ENCODE measurements around the gene ZP2. TPM values are rescaled to one million over a fixed set of nuclear protein-coding genes. Genes with fewer than 3 reads are reported as not detected.
"Not testable (repeated sequence)": the region's sequence is repeated elsewhere in the genome, so short reads cannot be mapped to it uniquely, and the experiment has no call there.

The ZP2 gene
- total RNA-seq, 2 experiments from 2014 or later: not detected

GRCh38 chr16:21158208-21159110, 52.9 kb downstream of the ZP2 start, which contains the start of gene LDAF1:
Gene LDAF1, plus strand, starts transcription at chr16:21158674. Its CDS starts 2,509 bp downstream, at chr16:21161183.
- Mint-ChIP-seq H3K27ac (peak within 1 kb of the TSS; percentile 64), H3K9me3 (no peaks in the 10 kb centered on the region)
- POLR2A ChIA-PET: interaction anchor here (0.7 kb wide), 2 partner anchors 28 to 63 kb away, joined by 3 read pairs; no protein-coding TSS in a partner anchor

DNA sequence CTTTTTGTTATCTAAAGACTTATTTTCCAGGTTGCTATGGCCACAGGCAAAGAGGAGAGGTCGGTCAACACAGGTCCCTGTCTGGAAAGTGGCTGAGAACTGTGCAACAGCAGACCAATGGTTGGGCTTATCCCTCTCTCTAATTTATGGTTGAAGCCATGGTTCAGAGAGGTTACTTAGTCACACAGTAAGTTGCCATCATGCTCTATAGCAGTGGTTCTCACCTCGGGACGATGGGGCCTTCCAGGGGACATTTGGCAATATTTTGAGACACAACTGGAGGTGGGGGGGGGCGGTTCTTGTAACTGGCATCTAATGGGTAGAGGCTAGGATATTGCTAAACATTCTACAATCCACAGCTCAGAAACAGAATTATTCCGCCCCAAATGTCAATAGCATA, 53.7 kb downstream of the ZP2 start:
- ATAC-seq: no peak

More at GRCh38 chr16:21158208-21159110, 52.9 kb downstream of the ZP2 start, which contains the start of gene LDAF1:
- intact Hi-C loops (cut with micrococcal nuclease): loop anchor here (10.0 kb wide), 1 partner anchor 146 kb away; no protein-coding TSS in a partner anchor
- TF ChIP-seq, protein P1, sequence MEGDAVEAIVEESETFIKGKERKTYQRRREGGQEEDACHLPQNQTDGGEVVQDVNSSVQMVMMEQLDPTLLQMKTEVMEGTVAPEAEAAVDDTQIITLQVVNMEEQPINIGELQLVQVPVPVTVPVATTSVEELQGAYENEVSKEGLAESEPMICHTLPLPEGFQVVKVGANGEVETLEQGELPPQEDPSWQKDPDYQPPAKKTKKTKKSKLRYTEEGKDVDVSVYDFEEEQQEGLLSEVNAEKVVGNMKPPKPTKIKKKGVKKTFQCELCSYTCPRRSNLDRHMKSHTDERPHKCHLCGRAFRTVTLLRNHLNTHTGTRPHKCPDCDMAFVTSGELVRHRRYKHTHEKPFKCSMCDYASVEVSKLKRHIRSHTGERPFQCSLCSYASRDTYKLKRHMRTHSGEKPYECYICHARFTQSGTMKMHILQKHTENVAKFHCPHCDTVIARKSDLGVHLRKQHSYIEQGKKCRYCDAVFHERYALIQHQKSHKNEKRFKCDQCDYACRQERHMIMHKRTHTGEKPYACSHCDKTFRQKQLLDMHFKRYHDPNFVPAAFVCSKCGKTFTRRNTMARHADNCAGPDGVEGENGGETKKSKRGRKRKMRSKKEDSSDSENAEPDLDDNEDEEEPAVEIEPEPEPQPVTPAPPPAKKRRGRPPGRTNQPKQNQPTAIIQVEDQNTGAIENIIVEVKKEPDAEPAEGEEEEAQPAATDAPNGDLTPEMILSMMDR (IDR thresholded peaks at IDR 0.05): no peak
- DNase-seq (peak; percentile 84), ATAC-seq (peak; percentile 99)
- peak within 1 kb of the TSS; percentile 76 for H3K4me3 Mint-ChIP-seq
- peaks cover 19% of the 10 kb centered on the region for H3K4me1 Mint-ChIP-seq (ENCODE audit: low read depth)
- peaks cover 3% of the 10 kb centered on the region for H3K36me3 Mint-ChIP-seq (ENCODE audit: low read depth)
- no peaks in the 10 kb centered on the region for H3K27me3 Mint-ChIP-seq
- CTCF ChIA-PET: interaction anchor here (0.7 to 1.7 kb wide), 8 partner anchors 10 to 1176 kb away, joined by 3 to 4 read pairs (median 3); no protein-coding TSS in a partner anchor

GRCh38 chr16:21156767-21157467, 54.5 kb downstream of the ZP2 start:
- CTCF ChIA-PET: interaction anchor here (1.0 to 1.7 kb wide), 5 partner anchors 9 to 121 kb away, joined by 3 to 4 read pairs (median 3); partner anchors contain the start of gene CRYM
- no peak overlapping the region for H3K4me3 Mint-ChIP-seq

More for the DNA sequence above, 53.7 kb downstream of the ZP2 start:
- no peaks in the 10 kb centered on the region for H3K9me3 Mint-ChIP-seq
- DNase-seq: peak; percentile 3
- TF ChIP-seq, protein P1 (IDR thresholded peaks at IDR 0.05): no peak
- no peaks in the 10 kb centered on the region for H3K36me3 Mint-ChIP-seq (ENCODE audit: low read depth)
- H3K27me3 Mint-ChIP-seq: no peaks in the 10 kb centered on the region
- POLR2A ChIA-PET: interaction anchor here (0.7 kb wide), 2 partner anchors 29 to 64 kb away, joined by 3 read pairs; no protein-coding TSS in a partner anchor
- H3K4me3 Mint-ChIP-seq: peak overlapping the region; percentile 76
- peaks cover 19% of the 10 kb centered on the region for H3K4me1 Mint-ChIP-seq (ENCODE audit: low read depth)
- CTCF ChIA-PET: interaction anchor here (0.7 to 1.7 kb wide), 4 partner anchors 11 to 1177 kb away, joined by 3 to 4 read pairs (median 3); no protein-coding TSS in a partner anchor
- intact Hi-C loops (cut with micrococcal nuclease): loop anchor here (10.0 kb wide), 1 partner anchor 147 kb away; no protein-coding TSS in a partner anchor
- no peak overlapping the region for H3K27ac Mint-ChIP-seq

DNA sequence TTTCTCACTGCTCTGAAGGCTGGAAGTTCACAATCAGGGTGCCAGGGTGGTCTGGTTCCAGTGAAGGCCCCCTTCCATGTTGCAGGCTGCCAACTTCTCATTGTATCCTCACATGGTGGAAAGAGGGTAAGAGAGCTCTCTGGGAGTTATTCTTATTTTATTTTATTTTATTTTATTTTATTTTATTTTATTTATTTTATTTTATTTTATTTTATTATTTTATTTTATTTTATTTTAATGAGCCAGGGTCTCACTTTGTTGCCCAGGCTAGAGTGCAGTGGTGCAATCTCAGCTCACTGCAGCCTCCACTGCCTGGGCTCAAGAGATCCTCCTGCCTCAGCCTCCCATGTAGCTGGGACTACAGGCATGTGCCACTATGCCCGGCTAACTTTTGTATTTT, 55.4 kb downstream of the ZP2 start:
- intact Hi-C loops (cut with micrococcal nuclease): loop anchor here (10.0 kb wide), 1 partner anchor 149 kb away; no protein-coding TSS in a partner anchor
- CTCF ChIA-PET: interaction anchor here (1.2 to 1.3 kb wide), 2 partner anchors 12 to 122 kb away, joined by 3 read pairs; partner anchors contain the start of gene CRYM

More at GRCh38 chr16:21156767-21157467, 54.5 kb downstream of the ZP2 start:
- TF ChIP-seq, protein P1 (IDR thresholded peaks at IDR 0.05): no peak
- DNase-seq (peak; percentile 4), ATAC-seq (no peak)
- H3K27me3 Mint-ChIP-seq: no peaks in the 10 kb centered on the region
- no peaks in the 10 kb centered on the region for H3K9me3 Mint-ChIP-seq
- H3K4me1 Mint-ChIP-seq (ENCODE audit: low read depth): peaks cover 19% of the 10 kb centered on the region
- H3K36me3 Mint-ChIP-seq (ENCODE audit: low read depth): no peaks in the 10 kb centered on the region
- intact Hi-C loops (cut with micrococcal nuclease): loop anchor here (10.0 kb wide), 1 partner anchor 148 kb away; no protein-coding TSS in a partner anchor
- POLR2A ChIA-PET: no interaction called here
- H3K27ac Mint-ChIP-seq: no peak overlapping the region

GRCh38 chr16:21153124-21153729, 58.1 kb downstream of the ZP2 start:
- DNase-seq; H3K9me3 Mint-ChIP-seq; H3K36me3 Mint-ChIP-seq (ENCODE audit: low read depth); H3K27ac Mint-ChIP-seq; POLR2A ChIA-PET; H3K4me3 Mint-ChIP-seq; ATAC-seq; H3K4me1 Mint-ChIP-seq (ENCODE audit: low read depth): not testable (repeated sequence)
- peaks cover 17% of the 10 kb centered on the region for H3K27me3 Mint-ChIP-seq
- CTCF ChIA-PET: interaction anchor here (0.9 kb wide), 1 partner anchor 144 kb away, joined by 4 read pairs; no protein-coding TSS in a partner anchor
- intact Hi-C loops (cut with micrococcal nuclease): loop anchor here (10.0 kb wide), 1 partner anchor 152 kb away; no protein-coding TSS in a partner anchor

More for the DNA sequence above, 55.4 kb downstream of the ZP2 start:
- POLR2A ChIA-PET; H3K36me3 Mint-ChIP-seq (ENCODE audit: low read depth); H3K4me3 Mint-ChIP-seq; H3K27ac Mint-ChIP-seq; H3K9me3 Mint-ChIP-seq; ATAC-seq; H3K27me3 Mint-ChIP-seq; DNase-seq: not testable (repeated sequence)
- H3K4me1 Mint-ChIP-seq (ENCODE audit: low read depth): peaks cover 19% of the 10 kb centered on the region

DNA sequence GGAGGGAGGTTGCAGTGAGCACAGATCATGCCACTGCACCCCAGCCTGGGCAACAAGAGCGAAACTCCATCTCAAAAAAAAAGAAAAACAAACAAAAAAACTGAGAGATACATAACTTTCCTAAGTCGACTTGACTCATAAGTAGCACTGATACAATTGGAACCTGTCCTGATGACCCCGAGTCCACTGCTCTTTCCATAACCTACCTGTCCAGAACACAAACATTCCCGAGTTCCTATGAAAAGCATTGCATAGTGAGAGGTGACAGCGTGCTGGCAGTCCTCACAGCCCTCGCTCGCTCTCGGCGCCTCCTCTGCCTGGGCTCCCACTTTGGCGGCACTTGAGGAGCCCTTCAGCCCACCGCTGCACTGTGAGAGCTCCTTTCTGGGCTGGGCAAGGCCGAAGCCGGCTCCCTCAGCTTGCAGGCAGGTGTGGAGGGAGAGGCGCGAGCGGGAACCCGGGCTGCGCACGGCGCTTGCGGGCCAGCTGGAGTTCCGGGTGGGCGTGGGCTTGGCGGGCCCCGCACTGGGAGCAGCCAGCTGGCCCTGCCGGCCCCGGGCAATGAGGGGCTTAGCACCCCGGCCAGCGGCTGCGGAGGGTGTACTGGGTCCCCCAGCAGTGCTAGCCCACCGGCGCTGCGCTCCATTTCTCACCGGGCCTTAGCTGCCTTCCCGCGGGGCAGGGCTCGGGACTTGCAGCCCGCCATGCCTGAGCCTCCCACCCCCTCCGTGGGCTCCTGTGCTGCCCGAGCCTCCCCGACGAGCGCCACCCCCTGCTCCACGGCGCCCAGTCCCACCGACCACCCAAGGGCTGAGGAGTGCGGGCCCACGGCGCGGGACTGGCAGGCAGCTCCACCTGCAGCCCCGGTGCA, 59.0 kb downstream of the ZP2 start:
- H3K9me3 Mint-ChIP-seq; H3K4me3 Mint-ChIP-seq; H3K36me3 Mint-ChIP-seq (ENCODE audit: low read depth); H3K27ac Mint-ChIP-seq; ATAC-seq; DNase-seq; H3K4me1 Mint-ChIP-seq (ENCODE audit: low read depth); POLR2A ChIA-PET: not testable (repeated sequence)
- intact Hi-C loops (cut with micrococcal nuclease): loop anchor here (10.0 kb wide), 1 partner anchor 152 kb away; no protein-coding TSS in a partner anchor
- CTCF ChIA-PET: interaction anchor here (0.9 kb wide), 1 partner anchor 145 kb away, joined by 4 read pairs; no protein-coding TSS in a partner anchor
- peaks cover 23% of the 10 kb centered on the region for H3K27me3 Mint-ChIP-seq

Data from activated CD8-positive, alpha-beta T cell treated with anti-CD3 and anti-CD28 coated beads for 36 hours (primary cell).